Urinary bladder (tissue), 4 donors: Measurements from ENCODE around the gene CACNA1D. TPM values are rescaled to one million over a fixed set of nuclear protein-coding genes. Genes with fewer than 3 reads are reported as not detected.

Experiments used
- DNase-seq: peaks from one replicate; pipeline ENCODE4 v3.0.0-alpha.2; 2015; ENCODE audit errors: extremely low spot score
- H3K27ac ChIP-seq: one replicate; pipeline ENCODE4 v1.5.1; 2013; ENCODE audit warnings: low read depth, mild to moderate bottlenecking, moderate library complexity
- H3K36me3 ChIP-seq: one replicate; pipeline ENCODE4 v1.6.1; 2013; ENCODE audit warnings: mild to moderate bottlenecking, moderate library complexity; ENCODE audit not compliant: insufficient read depth
- H3K4me1 ChIP-seq: one replicate; pipeline ENCODE4 v1.6.1; 2013; ENCODE audit warnings: mild to moderate bottlenecking, moderate library complexity; ENCODE audit not compliant: insufficient read depth
- H3K4me3 ChIP-seq: one replicate; pipeline ENCODE4 v1.5.1; 2013; ENCODE audit warnings: low read depth, low read length
- WGBS: extraction: QIAGEN DNeasy Blood & Tissue Kit; methylation state at CpG from one replicate; pipeline ENCODE4 v1.1.7; 2013; 5-methylcytosine and 5-hydroxymethylcytosine counted together
- polyA plus RNA-seq: library from polyadenylated mRNA; stranded (reverse); fragments of 200-250 nt; gene quantifications from one replicate; pipeline ENCODE4 v1.2.3, GENCODE V29; 2013
- total RNA-seq: library from RNA; depleted of rRNA; stranded (reverse); fragments of >200 nt; gene quantifications from one replicate; pipeline ENCODE4 v1.2.3, GENCODE V29; 2014
- donor health status: healthy with polysubstance abuse.
- donor health status: healthy.

CACNA1D gene
- total and polyA plus RNA-seq, 2 donors, result 1.6 to 23.5 TPM

GRCh38 chr3:53754325-53754724, 259.9 kb downstream of the CACNA1D start:
- no peak overlapping the region for H3K4me3 ChIP-seq
- no peak for DNase-seq
- H3K27ac ChIP-seq, result no peak overlapping the region
- H3K4me1 ChIP-seq, result no peaks in the 10 kb centered on the region
- WGBS, result 85% methylated on average over 9 of the region's 9 CpGs
- H3K36me3 ChIP-seq, result no peaks in the 10 kb centered on the region

- no peaks in the 10 kb centered on the region for H3K36me3 ChIP-seq
- no peak overlapping the region for H3K4me3 ChIP-seq
- no peak for DNase-seq
- H3K4me1 ChIP-seq, result no peaks in the 10 kb centered on the region
- H3K27ac ChIP-seq, result no peak overlapping the region
- 69% methylated on average over 3 of the region's 3 CpGs for WGBS
Measured at GRCh38 chr3:53758846-53759245, 264.4 kb downstream of the CACNA1D start.

- no peaks in the 10 kb centered on the region for H3K36me3 ChIP-seq
- no peak overlapping the region for H3K4me3 ChIP-seq
- DNase-seq, result no peak
- no peak overlapping the region for H3K27ac ChIP-seq
- WGBS, result 85% methylated on average over 7 of the region's 7 CpGs
- H3K4me1 ChIP-seq, result no peaks in the 10 kb centered on the region
Measured at GRCh38 chr3:53763353-53763752, 268.9 kb downstream of the CACNA1D start.

- no peak for DNase-seq
- WGBS, result 73% methylated on average over 14 of the region's 14 CpGs
- H3K36me3 ChIP-seq, result no peaks in the 10 kb centered on the region
- no peak overlapping the region for H3K4me3 ChIP-seq
- no peaks in the 10 kb centered on the region for H3K4me1 ChIP-seq
- no peak overlapping the region for H3K27ac ChIP-seq
Measured at GRCh38 chr3:53764026-53764775, 269.8 kb downstream of the CACNA1D start.

GRCh38 chr3:53765753-53766152, 271.3 kb downstream of the CACNA1D start:
- Histone ChIP-seq H3K27ac (no peak overlapping the region), H3K4me3 (no peak overlapping the region), H3K36me3 (no peaks in the 10 kb centered on the region), H3K4me1 (no peaks in the 10 kb centered on the region)
- WGBS, result 88% methylated on average over 5 of the region's 5 CpGs
- no peak for DNase-seq

GRCh38 chr3:53766706-53767105, 272.3 kb downstream of the CACNA1D start:
- Histone ChIP-seq H3K27ac (no peak overlapping the region), H3K4me3 (no peak overlapping the region), H3K36me3 (no peaks in the 10 kb centered on the region), H3K4me1 (no peaks in the 10 kb centered on the region)
- DNase-seq, result no peak
- 94% methylated on average over 7 of the region's 7 CpGs for WGBS

GRCh38 chr3:53768478-53769459, 274.4 kb downstream of the CACNA1D start:
- WGBS, result 66% methylated on average over 12 of the region's 12 CpGs
- H3K36me3 ChIP-seq, result no peaks in the 10 kb centered on the region
- H3K27ac ChIP-seq, result no peak overlapping the region
- no peak overlapping the region for H3K4me3 ChIP-seq
- DNase-seq, result no peak
- no peaks in the 10 kb centered on the region for H3K4me1 ChIP-seq

- H3K4me3 ChIP-seq, result no peak overlapping the region
- H3K4me1 ChIP-seq, result no peaks in the 10 kb centered on the region
- 75% methylated on average over 14 of the region's 14 CpGs for WGBS
- H3K36me3 ChIP-seq, result no peaks in the 10 kb centered on the region
- no peak for DNase-seq
- H3K27ac ChIP-seq, result no peak overlapping the region
Measured at GRCh38 chr3:53772562-53772961, 278.2 kb downstream of the CACNA1D start.

- no peak overlapping the region for H3K4me3 ChIP-seq
- H3K4me1 ChIP-seq, result no peaks in the 10 kb centered on the region
- DNase-seq, result no peak
- 38% methylated on average over 5 of the region's 5 CpGs for WGBS
- H3K27ac ChIP-seq, result no peak overlapping the region
- H3K36me3 ChIP-seq, result no peaks in the 10 kb centered on the region
Measured at GRCh38 chr3:53773021-53773436, 278.6 kb downstream of the CACNA1D start.

GRCh38 chr3:53773611-53774368, 279.4 kb downstream of the CACNA1D start:
- Histone ChIP-seq H3K36me3 (no peaks in the 10 kb centered on the region), H3K4me3 (no peak overlapping the region), H3K4me1 (no peaks in the 10 kb centered on the region), H3K27ac (no peak overlapping the region)
- WGBS, result 56% methylated on average over 10 of the region's 10 CpGs
- no peak for DNase-seq

GRCh38 chr3:53774414-53774813, 280.0 kb downstream of the CACNA1D start:
- Histone ChIP-seq H3K27ac (no peak overlapping the region), H3K4me1 (no peaks in the 10 kb centered on the region), H3K4me3 (no peak overlapping the region), H3K36me3 (no peaks in the 10 kb centered on the region)
- 85% methylated on average over 8 of the region's 8 CpGs for WGBS
- DNase-seq, result no peak

- 88% methylated on average over 5 of the region's 5 CpGs for WGBS
- Histone ChIP-seq H3K4me3 (no peak overlapping the region), H3K4me1 (no peaks in the 10 kb centered on the region), H3K36me3 (no peaks in the 10 kb centered on the region), H3K27ac (no peak overlapping the region)
- no peak for DNase-seq
Measured at GRCh38 chr3:53775018-53775417, 280.6 kb downstream of the CACNA1D start.

- 81% methylated on average over 5 of the region's 5 CpGs for WGBS
- no peak for DNase-seq
- H3K36me3 ChIP-seq, result no peaks in the 10 kb centered on the region
- no peak overlapping the region for H3K4me3 ChIP-seq
- no peak overlapping the region for H3K27ac ChIP-seq
- H3K4me1 ChIP-seq, result no peaks in the 10 kb centered on the region
Measured at GRCh38 chr3:53775834-53776251, 281.4 kb downstream of the CACNA1D start.
